Endothelial cell of umbilical vein (primary cell): ENCODE data around the gene SLC34A1. TPM values are rescaled to one million over a fixed set of nuclear protein-coding genes. Genes with fewer than 3 reads are reported as not detected.

ENCODE experiments used
- BruUV-seq: library from RNA; stranded (reverse); fragments of 400-500 nt; replicated peaks from 2 replicates; lab custom pipeline; 2021; lab: Mats Ljungman, UMichigan
- CTCF ChIA-PET: fragments of 300-600, 350-600 bp; sonication (Branson Sonifier 250); formaldehyde crosslinking; loops from one replicate; lab custom pipeline; 2021; ENCODE audit warnings: antibody characterized with exemption, inconsistent platforms; lab: Charles Lee
- POLR2A ChIA-PET: fragments of 300-600, 350-600 bp; sonication (Branson Sonifier 250); formaldehyde crosslinking; loops from one replicate; lab custom pipeline; 2021; ENCODE audit warnings: antibody characterized with exemption, inconsistent platforms; lab: Charles Lee
- DNase-seq: peaks from one replicate; pipeline ENCODE4 v3.0.0-alpha.2; 2011; ENCODE audit warnings: low read depth, low spot score
- FAIRE-seq: peaks from 2 replicates; lab custom pipeline; 2011; peaks lifted over from hg19 to GRCh38; lab: Jason Lieb, UNC
- H2AFZ ChIP-seq: 2 replicates; pipeline ENCODE4 v1.6.0; 2012; ENCODE audit warnings: low read depth, low read length, control low read depth, inconsistent platforms
- H3K27ac ChIP-seq: 2 replicates; pipeline ENCODE4 v1.5.1; 2011; ENCODE audit warnings: low read depth, mild to moderate bottlenecking, control low read depth, low read length, moderate library complexity; ENCODE audit not compliant: insufficient read depth
- H3K27me3 ChIP-seq, 2 experiments: 2 replicates each; pipeline versions ENCODE4 v1.6.0 to v1.6.1; 2011; ENCODE audit warnings: low read length in 2 of 2, mixed read lengths in 1 of 2; ENCODE audit not compliant: control insufficient read depth in 2 of 2, insufficient read depth in 2 of 2
- H3K36me3 ChIP-seq, 2 experiments: 2 replicates in 1 of 2; 3 replicates in 1 of 2; pipeline ENCODE4 v1.5.1; 2011; ENCODE audit warnings: low read length in 2 of 2, mild to moderate bottlenecking in 1 of 2, moderate library complexity in 1 of 2; ENCODE audit not compliant: control insufficient read depth in 2 of 2, insufficient read depth in 2 of 2; ENCODE audit errors: extremely low read depth in 1 of 2
- H3K4me1 ChIP-seq: 3 replicates; pipeline ENCODE4 v1.5.1; 2011; ENCODE audit warnings: mild to moderate bottlenecking, low read length; ENCODE audit not compliant: control insufficient read depth, insufficient read depth; ENCODE audit errors: extremely low read depth
- H3K4me2 ChIP-seq: 2 replicates; pipeline ENCODE4 v1.6.1; 2011; ENCODE audit warnings: low read length, control low read depth, mixed read lengths; ENCODE audit not compliant: insufficient read depth
- H3K4me3 ChIP-seq, 3 experiments: fragments of 200-600 bp in 1 of 3; sonication (generic), shearing (Covaris generic) in 1 of 3; replicated peaks in 1 of 3; 2 replicates each; pipeline ENCODE4 v1.5.1; 2011 to 2016; ENCODE audit warnings: control low read depth in 3 of 3, low read length in 3 of 3, mild to moderate bottlenecking in 2 of 3, inconsistent platforms in 1 of 3, low read depth in 1 of 3, moderate library complexity in 1 of 3; ENCODE audit not compliant: insufficient read depth in 1 of 3
- H3K79me2 ChIP-seq: 2 replicates; pipeline ENCODE4 v1.6.0; 2012; ENCODE audit warnings: low read length, inconsistent platforms; ENCODE audit not compliant: control insufficient read depth, insufficient read depth
- H3K9ac ChIP-seq: replicated peaks from 2 replicates; pipeline ENCODE3; 2011; ENCODE audit warnings: low read length, control low read depth; ENCODE audit not compliant: insufficient read depth; ENCODE audit errors: extremely low read depth
- H3K9me1 ChIP-seq: replicated peaks from 3 replicates; pipeline ENCODE4 v1.6.0; 2011; ENCODE audit warnings: mild to moderate bottlenecking, low read length; ENCODE audit not compliant: control insufficient read depth, insufficient read depth; ENCODE audit errors: extremely low read depth
- H3K9me3 ChIP-seq: replicated peaks from 2 replicates; pipeline ENCODE4 v1.5.1; 2012; ENCODE audit warnings: low read length, inconsistent platforms; ENCODE audit not compliant: control insufficient read depth, insufficient read depth
- H4K20me1 ChIP-seq: replicated peaks from 2 replicates; pipeline ENCODE3; 2011; ENCODE audit warnings: mild to moderate bottlenecking, low read length; ENCODE audit not compliant: control insufficient read depth, insufficient read depth; ENCODE audit errors: extremely low read depth
- FOS ChIP-seq: IDR thresholded peaks from 2 replicates; pipeline ENCODE4 v1.6.1; 2011; ENCODE audit warnings: mild to moderate bottlenecking, low read length, moderate library complexity, borderline replicate concordance; ENCODE audit not compliant: insufficient read depth
- GATA2 ChIP-seq: IDR thresholded peaks from 2 replicates; pipeline ENCODE4 v1.7.0; 2011; ENCODE audit warnings: low read depth, mild to moderate bottlenecking, moderate library complexity, mixed read lengths, low read length; ENCODE audit not compliant: insufficient read length, insufficient read depth
- JUN ChIP-seq: IDR thresholded peaks from 2 replicates; pipeline ENCODE4 v1.6.1; 2011; ENCODE audit warnings: borderline replicate concordance, low read depth; ENCODE audit not compliant: insufficient read length, insufficient read depth
- MYC ChIP-seq: IDR thresholded peaks from one replicate; pipeline ENCODE4 v1.6.1; 2011; ENCODE audit warnings: mild to moderate bottlenecking, low read depth, low read length
- POLR2A ChIP-seq: IDR thresholded peaks from 2 replicates; pipeline ENCODE4 v1.6.1; 2012; ENCODE audit warnings: low read depth, mild to moderate bottlenecking, control low read depth, low read length
- POLR2AphosphoS5 ChIP-seq: IDR thresholded peaks from 2 replicates; pipeline ENCODE4 v1.6.1; 2012; ENCODE audit warnings: low read depth, mild to moderate bottlenecking, control low read depth, low read length, moderate library complexity; ENCODE audit not compliant: insufficient read depth
- dilution Hi-C: fragments of 300-500 bp; cut with MboI; formaldehyde crosslinking; loops from one replicate; pipeline ENCODE4 v1.15.0; 2019; ENCODE audit warnings: low sequenced_read_pairs; ENCODE audit not compliant: extremely low pct_ligation_motif_present
- intact Hi-C: fragments of 100-400 bp; cut with micrococcal nuclease; formaldehyde crosslinking; loops from one replicate; pipeline ENCODE4 v1.10.0; 2022
- polyA plus RNA-seq, 4 experiments: library from polyadenylated mRNA; depleted of rRNA in 3 of 4; stranded (reverse) in 3 of 4; unstranded in 1 of 4; fragments of >200 nt; gene quantifications; 2 replicates each; pipeline versions ENCODE4 v1.2.1 to v1.2.3, GENCODE V29; 2011 to 2012; ENCODE audit warnings: missing spikeins in 1 of 4
- total RNA-seq: library from RNA; stranded (reverse); gene quantifications from 2 replicates; pipeline ENCODE4 v1.2.3, GENCODE V29; 2021
- TF ChIP-seq, protein P1 (sequence below), 2 donors: IDR thresholded peaks; 1 replicate in 1 of 2; 2 replicates in 1 of 2; pipeline ENCODE4 v1.5.1; 2011; ENCODE audit warnings: low read length in 2 of 2, mild to moderate bottlenecking in 2 of 2, moderate library complexity in 2 of 2, control low read depth in 1 of 2, inconsistent platforms in 1 of 2, low read depth in 1 of 2; ENCODE audit not compliant: insufficient read depth in 1 of 2; ENCODE audit errors: extremely low read depth in 1 of 2
- TF ChIP-seq, protein P2 (sequence below): IDR thresholded peaks from 2 replicates; pipeline ENCODE4 v1.6.1; 2011; ENCODE audit not compliant: insufficient read depth, insufficient read length

The SLC34A1 gene
- total and polyA plus RNA-seq, 2 donors (not counting 3 experiments of a cell fraction or from before 2014, with no cell fraction given) = not detected

DNA sequence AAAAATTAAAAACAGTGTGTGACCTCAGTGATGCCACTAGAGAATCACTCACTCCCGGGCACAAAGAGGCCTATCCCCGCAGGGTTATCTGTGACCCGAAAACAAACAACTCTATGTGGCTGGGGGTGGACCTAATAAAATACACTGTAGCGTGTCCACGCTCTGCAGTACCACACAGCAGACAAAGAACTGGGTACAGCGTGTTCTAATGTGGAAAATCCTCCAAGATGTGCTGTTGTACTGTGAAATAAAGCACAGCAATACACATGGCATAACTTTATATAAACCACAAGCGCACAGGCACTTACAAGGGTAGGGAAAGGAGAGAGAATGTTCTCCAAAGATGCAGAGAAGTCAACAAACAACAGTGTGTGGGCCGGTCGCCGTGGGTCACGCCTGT is 8.1 kb upstream of the SLC34A1 start:
- Histone ChIP-seq H3K9me1 (no peaks in the 10 kb centered on the region), H4K20me1 (no peaks in the 10 kb centered on the region), H3K79me2 (no peaks in the 10 kb centered on the region), H2AFZ (no peak overlapping the region), H3K36me3 (no peaks in the 10 kb centered on the region), H3K9ac (no peak overlapping the region), H3K27ac (no peak overlapping the region), H3K9me3 (no peaks in the 10 kb centered on the region), H3K4me3 (no peak overlapping the region), H3K4me1 (peaks cover 14% of the 10 kb centered on the region), H3K27me3 (no peaks in the 10 kb centered on the region), H3K4me2 (no peak overlapping the region)
- ChIA-PET POLR2A (no interaction called here), CTCF (interaction anchor here (1.4 kb wide), 1 partner anchor 15 kb away, joined by 4 read pairs; no protein-coding TSS in a partner anchor)
- BruUV-seq = no TSS peak
- dilution Hi-C loops (no loop called here), intact Hi-C loops (no loop called here)
- TF ChIP-seq JUN = no peak
- TF ChIP-seq, protein P1, sequence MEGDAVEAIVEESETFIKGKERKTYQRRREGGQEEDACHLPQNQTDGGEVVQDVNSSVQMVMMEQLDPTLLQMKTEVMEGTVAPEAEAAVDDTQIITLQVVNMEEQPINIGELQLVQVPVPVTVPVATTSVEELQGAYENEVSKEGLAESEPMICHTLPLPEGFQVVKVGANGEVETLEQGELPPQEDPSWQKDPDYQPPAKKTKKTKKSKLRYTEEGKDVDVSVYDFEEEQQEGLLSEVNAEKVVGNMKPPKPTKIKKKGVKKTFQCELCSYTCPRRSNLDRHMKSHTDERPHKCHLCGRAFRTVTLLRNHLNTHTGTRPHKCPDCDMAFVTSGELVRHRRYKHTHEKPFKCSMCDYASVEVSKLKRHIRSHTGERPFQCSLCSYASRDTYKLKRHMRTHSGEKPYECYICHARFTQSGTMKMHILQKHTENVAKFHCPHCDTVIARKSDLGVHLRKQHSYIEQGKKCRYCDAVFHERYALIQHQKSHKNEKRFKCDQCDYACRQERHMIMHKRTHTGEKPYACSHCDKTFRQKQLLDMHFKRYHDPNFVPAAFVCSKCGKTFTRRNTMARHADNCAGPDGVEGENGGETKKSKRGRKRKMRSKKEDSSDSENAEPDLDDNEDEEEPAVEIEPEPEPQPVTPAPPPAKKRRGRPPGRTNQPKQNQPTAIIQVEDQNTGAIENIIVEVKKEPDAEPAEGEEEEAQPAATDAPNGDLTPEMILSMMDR (IDR thresholded peaks at IDR 0.05; ENCODE audit: extremely low read depth in 1 of 2, insufficient read depth in 1 of 2, low read depth in 1 of 2, low read length in 2 of 2) = no peak
- TF ChIP-seq MYC = no peak
- TF ChIP-seq, protein P2, sequence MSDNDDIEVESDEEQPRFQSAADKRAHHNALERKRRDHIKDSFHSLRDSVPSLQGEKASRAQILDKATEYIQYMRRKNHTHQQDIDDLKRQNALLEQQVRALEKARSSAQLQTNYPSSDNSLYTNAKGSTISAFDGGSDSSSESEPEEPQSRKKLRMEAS = no peak
- TF ChIP-seq POLR2AphosphoS5 = no peak
- no peak for TF ChIP-seq FOS
- no peak for TF ChIP-seq POLR2A
- TF ChIP-seq GATA2 = no peak
- FAIRE-seq (no peak), DNase-seq (no peak)
